Hepatocyte (in vitro differentiated cells): ENCODE data around the gene CLEC12A.

Experiments
- CTCF ChIP-seq: fragments of 200-600 bp; sonication (generic); IDR thresholded peaks from 2 replicates; pipeline ENCODE4 v1.5.1; 2016; ENCODE audit warnings: antibody characterized with exemption, mild to moderate bottlenecking; ENCODE audit not compliant: poor library complexity
- EZH2phosphoT487 ChIP-seq: fragments of 200-600 bp; sonication (generic); IDR thresholded peaks from one replicate; pipeline ENCODE4 v1.6.1; 2018; ENCODE audit warnings: antibody characterized with exemption, mild to moderate bottlenecking, low read depth, moderate library complexity; ENCODE audit not compliant: unreplicated experiment, severe bottlenecking

- TF ChIP-seq EZH2phosphoT487 (no peak), CTCF (no peak)
Measured at GRCh38 chr12:9961106-9961505, 10.1 kb upstream of the CLEC12A start.
